DOHH2 (cell line): Measurements from ENCODE around the gene PHKG2.
A peak's percentile ranks its signal among the peaks of the same experiment; 100 is the strongest.

Experiments
- H3F3A ChIP-seq: fragments of 200-600 bp; sonication (generic), shearing (Covaris generic); 2 replicates; pipeline ENCODE4 v1.6.0; 2016; ENCODE audit warnings: antibody characterized with exemption, mild to moderate bottlenecking; ENCODE audit not compliant: control insufficient read depth, insufficient read depth
- H3K27ac ChIP-seq: fragments of 200-600 bp; sonication (generic); 2 replicates; pipeline ENCODE4 v1.5.1; 2014; ENCODE audit warnings: low read depth, mild to moderate bottlenecking, low read length, moderate library complexity
- H3K27me3 ChIP-seq: fragments of 200-600 bp; sonication (generic); 2 replicates; pipeline ENCODE4 v1.6.1; 2014; ENCODE audit warnings: mild to moderate bottlenecking, low read length, mixed read lengths; ENCODE audit not compliant: control insufficient read depth
- H3K36me3 ChIP-seq: fragments of 200-600 bp; sonication (generic); 2 replicates; pipeline ENCODE4 v1.6.1; 2014; ENCODE audit warnings: mild to moderate bottlenecking, low read length, moderate library complexity, mixed read lengths; ENCODE audit not compliant: control insufficient read depth
- H3K4me1 ChIP-seq: fragments of 200-600 bp; sonication (generic); 2 replicates; pipeline ENCODE4 v1.6.1; 2014; ENCODE audit warnings: mild to moderate bottlenecking, low read length, mixed read lengths; ENCODE audit not compliant: control insufficient read depth
- H3K4me2 ChIP-seq: fragments of 200-600 bp; sonication (generic); 2 replicates; pipeline ENCODE4 v1.6.0; 2014; ENCODE audit warnings: mild to moderate bottlenecking, low read length, moderate library complexity
- H3K4me3 ChIP-seq: fragments of 200-600 bp; sonication (generic); 2 replicates; pipeline ENCODE4 v1.5.1; 2014; ENCODE audit warnings: mild to moderate bottlenecking, low read length, mixed read lengths
- H3K79me2 ChIP-seq: fragments of 200-600 bp; sonication (generic); 2 replicates; pipeline ENCODE4 v1.6.1; 2014; ENCODE audit warnings: mild to moderate bottlenecking, low read length, mixed read lengths; ENCODE audit not compliant: control insufficient read depth
- H3K9me2 ChIP-seq: fragments of 200-600 bp; sonication (generic); replicated peaks from 2 replicates; pipeline ENCODE4 v1.6.1; 2014; ENCODE audit warnings: mild to moderate bottlenecking, low read length, mixed read lengths; ENCODE audit not compliant: control insufficient read depth
- H3K9me3 ChIP-seq: fragments of 200-600 bp; sonication (generic); 2 replicates; pipeline ENCODE4 v1.6.1; 2014; ENCODE audit warnings: antibody characterized with exemption, low read length, mixed read lengths; ENCODE audit not compliant: control insufficient read depth, insufficient read depth
- H4K20me1 ChIP-seq: fragments of 200-600 bp; sonication (generic); 2 replicates; pipeline ENCODE4 v1.6.0; 2014; ENCODE audit warnings: low read depth, mild to moderate bottlenecking, antibody characterized with exemption, low read length, moderate library complexity; ENCODE audit not compliant: control insufficient read depth, insufficient read depth
- EZH2phosphoT487 ChIP-seq: fragments of 200-600 bp; sonication (generic); IDR thresholded peaks from 2 replicates; pipeline ENCODE4 v1.6.1; 2017; ENCODE audit warnings: borderline replicate concordance, mild to moderate bottlenecking, antibody characterized with exemption, low read length, moderate library complexity, mixed read lengths
- TF ChIP-seq, protein P1 (sequence below): fragments of 200-600 bp; sonication (generic); IDR thresholded peaks from one replicate; pipeline ENCODE4 v1.5.1; 2014; ENCODE audit warnings: antibody characterized with exemption, mild to moderate bottlenecking, low read depth, low read length; ENCODE audit not compliant: poor library complexity, severe bottlenecking

PHKG2 gene

DNA sequence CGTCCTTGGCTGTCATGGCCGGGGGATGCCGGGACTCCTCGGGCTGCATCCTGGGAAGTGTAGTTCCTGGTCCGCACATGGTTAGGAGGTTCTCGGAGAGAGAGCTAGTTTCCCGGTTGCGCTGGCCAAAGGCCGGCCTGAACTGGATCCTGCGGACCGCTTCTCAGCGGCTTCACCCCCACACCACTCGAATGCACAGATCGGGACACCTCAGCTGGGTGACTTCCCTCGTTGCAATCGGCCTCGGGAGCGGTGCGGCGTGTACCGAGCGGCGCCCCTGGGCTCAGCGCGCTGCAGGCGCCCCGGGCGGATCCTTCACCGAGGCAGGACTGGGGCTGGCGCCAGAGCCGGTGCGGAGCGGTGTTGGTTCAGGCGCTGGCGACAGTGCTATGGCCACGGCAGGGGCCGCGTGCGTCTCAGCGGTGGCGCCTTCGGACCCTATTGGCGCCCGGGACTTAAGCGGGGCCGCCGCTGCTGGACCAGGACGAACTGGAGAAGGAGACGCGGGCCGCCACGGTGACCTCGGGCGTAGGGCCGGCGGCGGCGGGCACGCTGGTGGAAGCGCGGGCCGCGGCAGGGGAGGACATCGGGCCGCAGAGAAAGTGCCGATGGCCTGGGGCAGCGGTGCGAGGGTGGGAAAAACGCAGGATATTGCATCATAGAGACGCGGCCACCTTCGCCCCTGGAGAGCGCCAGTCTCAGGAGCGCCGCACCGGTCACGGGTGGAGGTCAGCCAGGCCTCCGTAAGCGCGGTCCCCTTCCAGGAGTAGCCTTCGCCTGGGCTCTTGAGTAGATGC lies 27.4 kb downstream of the PHKG2 start:
- H3K9me3 ChIP-seq: no peaks in the 10 kb centered on the region
- H3K27ac ChIP-seq: peak overlapping the region; percentile 56
- no peak for TF ChIP-seq EZH2phosphoT487
- TF ChIP-seq, protein P1, sequence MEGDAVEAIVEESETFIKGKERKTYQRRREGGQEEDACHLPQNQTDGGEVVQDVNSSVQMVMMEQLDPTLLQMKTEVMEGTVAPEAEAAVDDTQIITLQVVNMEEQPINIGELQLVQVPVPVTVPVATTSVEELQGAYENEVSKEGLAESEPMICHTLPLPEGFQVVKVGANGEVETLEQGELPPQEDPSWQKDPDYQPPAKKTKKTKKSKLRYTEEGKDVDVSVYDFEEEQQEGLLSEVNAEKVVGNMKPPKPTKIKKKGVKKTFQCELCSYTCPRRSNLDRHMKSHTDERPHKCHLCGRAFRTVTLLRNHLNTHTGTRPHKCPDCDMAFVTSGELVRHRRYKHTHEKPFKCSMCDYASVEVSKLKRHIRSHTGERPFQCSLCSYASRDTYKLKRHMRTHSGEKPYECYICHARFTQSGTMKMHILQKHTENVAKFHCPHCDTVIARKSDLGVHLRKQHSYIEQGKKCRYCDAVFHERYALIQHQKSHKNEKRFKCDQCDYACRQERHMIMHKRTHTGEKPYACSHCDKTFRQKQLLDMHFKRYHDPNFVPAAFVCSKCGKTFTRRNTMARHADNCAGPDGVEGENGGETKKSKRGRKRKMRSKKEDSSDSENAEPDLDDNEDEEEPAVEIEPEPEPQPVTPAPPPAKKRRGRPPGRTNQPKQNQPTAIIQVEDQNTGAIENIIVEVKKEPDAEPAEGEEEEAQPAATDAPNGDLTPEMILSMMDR: no peak
- H3K4me2 ChIP-seq: peak overlapping the region; percentile 80
- H3F3A ChIP-seq: peaks cover 7% of the 10 kb centered on the region; the same call in 1 of the 2 replicates
- peaks cover 19% of the 10 kb centered on the region for H3K4me1 ChIP-seq
- H3K9me2 ChIP-seq: no peaks in the 10 kb centered on the region
- peaks cover 12% of the 10 kb centered on the region for H3K79me2 ChIP-seq
- H3K4me3 ChIP-seq: peak overlapping the region; percentile 83
- H4K20me1 ChIP-seq: no peaks in the 10 kb centered on the region
- no peaks in the 10 kb centered on the region for H3K27me3 ChIP-seq
- H3K36me3 ChIP-seq: peaks cover 46% of the 10 kb centered on the region

DNA sequence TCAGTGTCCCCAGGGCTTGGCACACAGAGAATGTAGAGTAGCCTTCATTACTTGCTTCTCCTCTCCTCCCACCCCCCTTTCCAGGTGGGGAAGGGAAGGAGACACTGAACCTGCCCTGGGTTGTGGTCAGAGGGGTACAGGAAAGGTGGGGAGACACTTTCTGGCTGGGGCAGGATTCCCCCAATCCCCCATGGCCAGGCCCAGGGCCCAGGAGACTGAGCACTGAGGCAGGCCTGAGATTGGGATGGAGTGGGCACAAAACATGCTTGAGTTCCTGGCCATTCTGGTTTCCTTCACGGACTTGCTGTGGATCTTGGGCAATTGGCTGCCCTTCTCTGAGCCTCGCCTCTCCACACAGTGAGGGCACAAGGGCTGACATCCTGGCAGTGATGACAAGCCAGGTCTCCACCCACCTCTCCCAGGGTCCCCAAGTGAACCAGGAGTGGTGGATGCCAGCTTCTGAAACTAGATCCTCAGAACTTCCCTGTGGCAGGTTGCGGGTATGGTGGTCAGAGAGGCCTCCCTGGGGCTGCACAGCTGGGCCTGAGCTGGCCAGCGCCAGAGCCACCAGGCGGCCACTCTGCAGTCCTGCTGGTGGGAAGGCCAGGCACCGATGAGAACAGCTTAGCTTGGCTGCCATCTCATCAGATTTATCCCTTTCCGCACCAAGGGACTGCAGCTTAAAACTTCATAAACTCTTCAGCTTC lies 29.5 kb downstream of the PHKG2 start:
- TF ChIP-seq, protein P1: no peak
- TF ChIP-seq EZH2phosphoT487: no peak
- H3K9me2 ChIP-seq: no peaks in the 10 kb centered on the region
- H3K4me1 ChIP-seq: peaks cover 19% of the 10 kb centered on the region
- H3K4me3 ChIP-seq: no peak overlapping the region
- no peak overlapping the region for H3K27ac ChIP-seq
- H3K79me2 ChIP-seq: peaks cover 12% of the 10 kb centered on the region
- no peaks in the 10 kb centered on the region for H3K27me3 ChIP-seq
- H3K36me3 ChIP-seq: peaks cover 31% of the 10 kb centered on the region
- no peak overlapping the region for H3K4me2 ChIP-seq
- H3F3A ChIP-seq: peaks cover 7% of the 10 kb centered on the region; the same call in 1 of the 2 replicates
- H3K9me3 ChIP-seq: no peaks in the 10 kb centered on the region
- H4K20me1 ChIP-seq: no peaks in the 10 kb centered on the region

DNA sequence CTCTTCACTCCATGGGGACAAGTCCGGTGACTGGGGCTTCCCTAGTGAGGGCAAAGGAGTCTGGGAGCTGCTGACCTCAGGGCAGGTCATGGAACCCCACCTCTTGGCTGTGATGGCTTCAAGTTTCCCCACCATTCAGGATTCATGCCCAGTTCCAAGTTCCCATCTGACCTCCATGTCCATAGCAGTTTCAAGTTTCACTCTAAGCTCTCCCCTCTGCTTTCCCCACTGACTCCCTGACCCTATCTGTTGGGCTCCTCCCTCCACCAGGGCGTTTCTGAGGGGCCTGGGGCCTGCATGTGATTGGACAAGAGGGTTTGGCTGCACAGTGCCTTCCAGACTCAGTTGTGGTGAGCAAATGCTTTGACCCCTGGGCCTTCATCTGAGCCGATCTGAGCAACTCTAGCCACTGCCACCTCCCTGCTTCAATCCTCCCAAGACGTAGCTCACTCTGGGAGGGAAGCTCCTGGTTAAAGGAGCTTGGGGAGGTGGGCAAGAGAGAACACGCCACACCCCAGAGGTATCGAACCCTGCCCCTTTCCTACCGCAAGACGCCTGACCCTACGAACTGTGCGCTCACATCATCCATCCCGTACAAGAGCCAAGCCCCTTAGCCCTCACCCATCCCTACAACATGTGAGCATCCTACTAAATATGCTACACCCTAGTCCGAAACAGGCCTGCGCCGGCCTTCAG lies 30.5 kb downstream of the PHKG2 start:
- Histone ChIP-seq H3K36me3 (peaks cover 31% of the 10 kb centered on the region), H3K79me2 (peaks cover 12% of the 10 kb centered on the region), H3K4me1 (peaks cover 19% of the 10 kb centered on the region), H4K20me1 (no peaks in the 10 kb centered on the region), H3F3A (peaks cover 7% of the 10 kb centered on the region; the same call in 1 of the 2 replicates), H3K27ac (no peak overlapping the region), H3K4me3 (no peak overlapping the region), H3K9me3 (no peaks in the 10 kb centered on the region), H3K4me2 (no peak overlapping the region), H3K27me3 (no peaks in the 10 kb centered on the region), H3K9me2 (no peaks in the 10 kb centered on the region)
- no peak for TF ChIP-seq EZH2phosphoT487
- TF ChIP-seq, protein P1: no peak
